ENCODE measurements around the gene WBP11.
"Not testable (repeated sequence)": the region's sequence is repeated elsewhere in the genome, so short reads cannot be mapped to it uniquely, and the experiment has no call there.

WBP11 gene

DNA sequence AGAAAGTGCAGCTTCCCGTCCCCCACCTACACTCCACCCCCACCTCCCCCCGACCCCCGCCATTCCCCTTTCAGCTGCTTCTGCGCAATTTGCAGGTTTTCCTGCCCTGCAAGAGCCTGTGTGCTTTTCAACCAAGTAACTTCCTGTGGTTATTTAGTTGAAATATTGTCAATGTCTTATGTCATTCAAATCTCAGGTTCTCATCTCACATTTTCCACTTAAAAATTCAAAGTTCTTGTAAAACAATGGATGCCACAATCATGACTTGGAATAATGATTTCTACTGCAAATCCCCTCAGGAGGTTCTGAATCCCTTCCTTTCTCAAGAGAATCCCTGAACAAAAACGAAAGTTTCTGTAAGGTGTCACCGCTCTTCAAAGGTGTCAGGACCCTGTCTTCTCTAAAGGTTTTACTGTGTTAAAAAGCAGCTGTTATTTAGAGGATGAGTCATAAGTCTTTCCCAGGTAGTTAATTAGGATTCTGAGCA, 31.6 kb downstream of the WBP11 start:
- DNase-seq (ENCODE audit: low read depth in 2 of 2), result no peak

DNA sequence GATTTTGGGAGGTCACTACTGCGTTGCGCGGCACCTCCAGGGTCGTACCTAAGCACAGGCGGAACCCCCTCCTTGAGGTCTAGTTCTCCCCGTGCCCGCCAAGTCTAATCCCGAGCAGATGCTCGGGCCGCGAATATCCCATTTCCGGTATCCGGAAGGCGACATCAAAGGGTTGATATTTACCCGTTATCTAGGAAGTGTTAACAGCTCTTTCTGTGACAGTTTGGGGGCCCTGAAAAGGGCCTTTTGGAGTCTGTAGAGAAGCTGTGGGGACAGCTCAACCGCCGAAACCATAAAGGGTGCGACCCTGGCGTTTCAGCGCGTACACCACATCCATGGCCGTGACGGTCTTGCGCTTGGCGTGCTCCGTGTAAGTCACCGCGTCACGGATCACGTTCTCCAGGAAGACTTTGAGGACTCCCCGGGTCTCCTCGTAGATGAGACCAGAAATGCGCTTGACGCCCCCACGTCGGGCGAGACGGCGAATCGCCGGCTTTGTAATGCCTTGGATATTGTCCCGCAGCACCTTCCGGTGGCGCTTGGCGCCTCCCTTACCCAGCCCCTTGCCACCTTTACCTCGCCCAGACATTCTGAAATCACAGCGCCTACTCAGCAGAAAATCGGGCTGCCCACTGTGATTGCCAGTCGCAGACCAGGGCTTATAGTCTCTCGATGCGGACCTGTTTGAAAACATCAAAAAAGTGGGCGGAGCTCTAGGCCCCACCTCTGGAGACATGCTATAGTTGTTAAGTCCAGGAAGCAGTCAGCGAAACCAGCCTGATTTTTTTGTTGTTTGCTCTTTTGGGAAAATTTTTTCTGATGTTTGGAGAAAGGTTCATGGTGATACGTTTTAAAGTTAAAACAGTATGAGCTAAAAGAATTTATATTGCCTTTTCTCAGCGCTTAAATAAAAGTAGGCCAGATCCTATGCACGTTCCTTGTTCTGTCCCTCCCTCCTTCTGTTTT, 32.5 kb downstream of the WBP11 start:
- peak; percentile 90 for DNase-seq (ENCODE audit: low read depth in 2 of 2)

DNA sequence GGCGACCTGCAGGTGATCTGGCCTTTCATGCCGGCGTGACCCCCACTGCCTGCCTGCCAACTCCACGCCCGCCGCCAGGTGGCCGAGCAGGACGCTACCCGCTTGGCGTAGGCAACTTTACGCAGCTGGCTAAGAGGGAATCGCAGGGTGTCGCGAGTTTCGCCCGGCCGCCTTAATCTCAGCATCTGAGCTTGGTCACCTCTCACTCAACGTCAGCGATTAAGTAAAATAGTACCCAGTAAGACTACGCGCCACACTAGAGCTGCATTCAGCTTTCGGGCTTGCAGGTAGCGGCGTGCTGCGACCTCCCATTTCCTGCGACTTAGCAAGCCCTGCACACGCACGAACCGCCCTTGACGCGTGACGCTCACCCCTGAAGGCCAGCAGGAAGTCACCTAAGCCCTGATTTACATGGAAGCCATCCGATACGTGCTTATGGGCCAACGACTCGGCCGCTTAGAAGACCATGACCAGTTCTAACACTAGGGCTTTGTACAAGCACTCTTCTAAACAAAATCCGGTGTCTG, 33.2 kb downstream of the WBP11 start:
- peak; percentile 62 to 77 for DNase-seq (ENCODE audit: low read depth in 2 of 2)

DNA sequence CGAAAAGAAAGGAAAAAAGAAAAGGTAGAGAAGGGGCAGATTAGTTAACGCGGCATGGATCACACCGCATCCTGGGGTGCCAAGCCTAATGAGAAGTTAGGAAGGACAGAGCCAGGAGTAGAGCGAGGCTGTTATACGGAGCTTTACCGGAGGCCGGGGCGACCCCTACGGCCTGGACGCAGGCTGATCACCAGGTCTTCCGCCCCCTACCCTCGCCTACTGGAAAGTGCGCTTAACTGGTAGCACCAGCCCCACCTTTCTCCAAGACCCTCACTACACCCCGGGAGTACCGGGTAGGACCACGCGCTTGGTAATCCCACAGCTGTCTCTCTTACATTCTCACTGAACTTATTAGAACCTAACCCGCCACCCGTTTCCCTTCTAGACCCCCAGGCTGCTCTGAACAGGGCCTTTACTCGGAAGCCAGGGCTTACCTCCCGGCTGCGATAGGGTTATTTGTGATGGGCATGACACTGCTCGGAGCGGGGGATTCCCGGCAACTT, 33.8 kb downstream of the WBP11 start:
- DNase-seq (ENCODE audit: low read depth in 2 of 2), result no peak

DNA sequence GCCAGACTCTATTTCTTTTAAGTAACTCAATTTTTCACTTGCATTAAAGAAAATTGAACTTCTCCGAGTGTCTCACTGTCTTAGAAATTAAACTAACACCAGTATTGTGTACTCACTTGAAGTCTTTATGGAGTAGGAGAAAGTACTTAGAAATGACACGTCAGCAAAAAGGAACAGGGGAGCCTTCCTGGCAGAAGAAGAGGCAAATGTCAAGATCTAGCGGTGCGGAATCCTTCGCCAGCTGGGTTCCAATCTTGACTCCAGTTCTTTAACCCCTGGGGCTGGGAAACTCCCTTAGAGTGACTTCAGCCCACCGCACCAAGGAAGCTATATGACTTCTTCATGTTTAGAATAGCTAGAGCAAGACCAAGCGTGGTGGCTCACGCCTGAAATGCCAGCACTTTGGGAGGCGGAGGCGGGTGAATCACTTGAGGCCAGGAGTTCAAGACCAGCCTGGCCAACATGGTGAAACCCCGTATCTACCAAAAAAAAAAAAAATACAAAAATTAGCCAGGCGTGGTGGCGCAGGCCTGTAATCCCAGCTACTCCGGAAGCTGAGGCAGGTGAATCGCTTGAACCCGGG, 34.4 kb downstream of the WBP11 start:
- no peak for DNase-seq (ENCODE audit: low read depth in 2 of 2)

DNA sequence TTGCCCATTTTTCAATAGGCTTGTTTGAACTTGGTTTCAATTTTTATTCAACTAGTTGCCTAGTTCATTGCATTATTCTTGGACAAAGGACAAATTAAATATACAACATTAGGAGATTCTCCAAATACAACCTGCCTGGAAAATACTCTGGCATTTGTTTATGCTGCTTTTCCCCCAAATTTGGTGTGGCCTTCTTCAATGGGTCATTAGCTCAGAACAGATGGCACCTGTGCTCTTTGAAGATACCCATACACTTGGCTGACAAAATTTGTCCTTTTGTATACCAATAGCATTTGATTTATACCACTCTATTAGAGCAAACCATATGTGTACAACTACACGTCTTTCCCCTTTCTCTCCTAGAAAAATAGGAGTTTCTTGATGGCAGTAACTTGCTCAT, 35.7 kb downstream of the WBP11 start:
- no peak for DNase-seq (ENCODE audit: low read depth in 2 of 2)

DNA sequence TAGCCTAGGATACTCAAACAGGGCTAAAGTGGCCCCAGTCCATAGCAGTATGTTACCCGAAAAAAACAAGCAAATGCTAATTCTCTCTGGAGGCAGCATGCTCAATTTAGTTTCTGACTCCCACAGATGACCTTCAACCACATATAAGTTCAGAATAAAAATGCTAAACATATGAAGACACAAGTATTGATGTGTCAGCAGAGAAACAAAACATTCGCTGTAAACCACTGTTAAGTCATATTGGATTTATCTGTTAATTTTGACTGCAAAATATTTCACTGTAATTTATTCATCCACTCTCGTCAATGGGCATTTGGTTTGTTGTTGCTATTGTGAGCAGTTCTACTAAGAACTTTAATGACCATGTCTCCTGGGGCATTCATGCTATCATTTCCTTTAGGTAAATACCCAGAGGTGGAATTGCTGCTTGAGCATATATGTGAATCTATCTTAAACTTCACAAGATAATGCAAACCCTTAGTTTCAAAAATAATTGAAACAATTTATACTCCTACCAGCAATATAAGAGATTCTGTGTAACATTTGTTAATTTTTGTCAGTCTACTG, 36.5 kb downstream of the WBP11 start:
- no peak for DNase-seq (ENCODE audit: low read depth in 2 of 2)

DNA sequence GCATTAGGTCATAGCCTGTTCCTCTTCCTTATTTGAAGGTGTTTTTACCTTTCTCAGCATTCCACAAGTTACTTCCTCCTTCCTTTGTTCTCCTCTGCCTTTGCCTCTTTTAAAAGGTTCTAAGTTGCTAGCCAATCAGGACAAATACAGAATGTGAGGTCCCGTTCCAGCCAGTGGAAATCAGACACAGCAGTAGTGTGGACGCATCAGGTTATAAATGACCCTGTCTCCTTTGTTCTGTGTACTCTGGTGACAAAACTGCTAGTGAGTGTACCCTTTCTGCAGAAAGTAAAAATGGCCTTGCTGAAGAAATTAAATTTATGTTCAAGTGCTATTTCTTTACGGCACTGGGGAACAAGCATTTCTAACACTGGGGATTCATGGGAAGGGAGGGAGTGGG, 37.3 kb downstream of the WBP11 start:
- DNase-seq (ENCODE audit: low read depth in 2 of 2), result not testable (repeated sequence)

DNA sequence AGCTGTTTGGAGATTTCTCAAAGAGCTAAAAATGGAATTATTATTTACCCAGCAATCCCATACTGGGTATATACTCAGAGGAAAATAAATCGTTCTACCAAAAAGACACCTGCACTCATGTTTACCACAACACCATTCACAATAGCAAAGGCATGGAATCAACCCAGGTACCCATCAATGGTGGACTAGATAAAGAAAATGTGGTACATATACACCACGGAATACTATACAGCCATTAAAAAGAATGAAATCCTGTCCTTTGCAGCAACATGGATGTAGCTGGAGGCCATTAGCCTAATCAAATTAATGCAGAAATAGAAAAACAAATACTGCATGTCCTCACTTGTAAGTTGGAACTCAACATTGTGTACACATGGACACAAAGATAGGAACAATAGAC, 37.9 kb downstream of the WBP11 start:
- no peak for DNase-seq (ENCODE audit: low read depth in 2 of 2)

DNA sequence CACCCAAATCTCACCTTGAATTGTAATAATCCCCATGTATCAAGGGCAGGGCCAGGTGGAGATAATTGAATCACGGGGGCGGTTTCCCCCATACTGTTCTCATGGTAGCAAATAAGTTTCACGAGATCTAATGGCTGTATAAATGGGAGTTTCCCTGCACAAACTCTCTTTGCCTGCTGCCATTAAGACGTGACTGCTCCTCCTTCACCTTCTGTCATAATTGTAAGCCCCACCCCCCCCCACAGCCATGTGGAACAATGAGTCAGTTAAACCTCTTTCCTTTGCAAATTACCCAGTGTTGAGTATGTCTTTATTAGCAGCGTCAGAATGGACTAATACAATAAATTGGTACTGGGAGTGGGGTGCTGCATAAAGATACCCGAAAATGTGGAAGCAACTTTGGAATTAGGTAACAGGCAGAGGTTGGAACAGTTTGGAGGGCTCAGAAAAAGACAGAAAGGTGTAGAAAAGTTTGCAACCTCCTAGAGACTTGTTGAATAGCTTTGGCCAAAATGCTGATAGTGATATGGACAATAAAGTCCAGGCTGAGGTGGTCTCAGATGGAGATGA, 43.5 kb downstream of the WBP11 start:
- DNase-seq (ENCODE audit: low read depth in 2 of 2), result not testable (repeated sequence)

DNA sequence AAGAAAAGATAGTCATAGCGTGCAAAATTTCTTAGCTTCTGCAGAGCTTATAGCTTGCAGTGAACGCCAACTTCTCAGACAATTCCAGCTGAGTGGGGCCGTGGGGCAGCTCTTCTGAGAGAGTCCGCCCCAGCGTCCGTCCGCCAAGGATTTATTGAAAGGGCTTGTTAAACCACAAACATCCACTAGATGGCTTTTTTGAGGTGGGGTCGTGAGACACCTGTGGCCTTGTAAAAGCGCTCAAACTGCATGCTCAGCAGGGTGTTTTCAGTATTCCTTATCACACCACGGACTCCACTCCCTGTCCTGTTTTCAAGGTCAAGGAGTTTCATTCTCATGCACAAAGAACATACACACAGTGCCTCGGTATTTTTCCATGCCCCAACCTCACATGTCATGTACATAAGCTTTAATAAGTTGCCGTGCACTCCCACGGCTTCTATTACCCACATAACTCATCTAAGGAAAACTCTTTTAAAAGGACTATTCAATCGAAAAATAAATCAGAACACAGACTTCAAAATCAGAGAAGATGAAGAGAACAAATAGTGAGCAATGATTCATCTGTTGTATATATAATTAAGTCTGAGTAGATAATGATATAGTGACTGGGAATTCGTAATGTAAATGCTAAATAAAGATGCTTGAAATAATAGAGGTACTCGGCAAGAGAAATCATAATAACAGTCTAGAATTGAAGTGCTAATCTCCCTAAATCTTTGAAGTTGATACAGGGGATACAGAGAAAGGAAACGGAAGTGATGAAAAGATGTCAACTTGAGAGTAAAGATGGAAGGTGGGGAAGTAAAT, 46.7 kb downstream of the WBP11 start:
- no peak for DNase-seq (ENCODE audit: low read depth in 2 of 2)

DNA sequence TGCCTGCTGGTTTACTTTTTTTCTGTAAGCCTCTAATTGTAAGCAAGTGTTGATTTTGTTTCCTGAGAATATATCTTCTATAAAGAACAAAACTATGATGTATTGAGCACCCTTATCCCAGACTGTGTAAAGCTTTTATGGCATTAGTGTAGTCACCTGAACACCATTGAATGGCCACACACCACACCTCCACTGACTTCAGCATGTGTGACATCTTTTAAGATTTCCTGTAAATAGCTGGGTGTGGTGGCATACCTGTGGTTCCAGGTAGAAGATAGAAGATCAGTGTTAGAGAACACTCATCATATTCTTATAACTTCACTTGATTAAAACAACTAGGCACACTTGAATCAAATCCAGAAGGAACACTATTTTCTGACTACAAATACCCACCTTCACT, 51.3 kb downstream of the WBP11 start:
- no peak for DNase-seq (ENCODE audit: low read depth in 2 of 2)

DNA sequence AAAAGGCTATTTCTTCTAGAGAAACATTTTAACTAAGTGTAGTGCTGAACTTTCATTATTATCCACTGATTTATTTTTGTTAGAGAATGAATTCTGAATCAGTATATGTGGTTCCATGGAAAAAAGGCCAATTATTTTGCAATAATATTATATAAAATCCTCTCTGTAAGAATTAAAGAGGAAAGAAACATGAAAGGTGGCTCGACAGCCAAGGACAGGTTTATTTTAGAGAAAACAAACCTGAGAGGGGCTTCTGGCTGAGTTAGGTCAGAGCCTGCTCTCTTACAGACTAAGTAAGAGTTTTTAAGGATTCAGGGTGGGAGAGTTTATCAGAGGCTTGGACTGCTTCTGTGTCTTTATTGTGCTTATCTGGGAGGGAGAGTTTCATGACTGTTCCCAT, 60.2 kb downstream of the WBP11 start:
- DNase-seq (ENCODE audit: low read depth in 2 of 2), result no peak

DNA sequence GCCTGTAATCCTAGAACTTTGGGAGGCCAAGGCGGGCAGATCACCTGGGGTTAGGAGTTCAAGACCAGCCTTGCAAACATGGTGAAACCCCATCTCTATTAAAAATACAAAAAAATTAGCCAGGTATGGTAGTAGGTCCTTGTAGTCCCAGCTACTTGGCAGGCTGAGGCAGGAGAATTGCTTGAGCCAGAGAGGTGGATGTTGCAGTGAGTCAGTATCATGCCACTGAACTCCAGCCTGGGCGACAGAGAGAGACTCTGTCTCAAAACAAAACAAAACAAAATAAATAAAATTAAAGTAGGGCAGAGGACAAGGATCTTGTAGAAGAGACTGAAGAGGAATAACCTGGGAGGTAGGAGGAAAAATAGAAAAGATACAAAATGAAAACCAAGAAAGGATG, 61.3 kb downstream of the WBP11 start:
- no peak for DNase-seq (ENCODE audit: low read depth in 2 of 2)

DNA sequence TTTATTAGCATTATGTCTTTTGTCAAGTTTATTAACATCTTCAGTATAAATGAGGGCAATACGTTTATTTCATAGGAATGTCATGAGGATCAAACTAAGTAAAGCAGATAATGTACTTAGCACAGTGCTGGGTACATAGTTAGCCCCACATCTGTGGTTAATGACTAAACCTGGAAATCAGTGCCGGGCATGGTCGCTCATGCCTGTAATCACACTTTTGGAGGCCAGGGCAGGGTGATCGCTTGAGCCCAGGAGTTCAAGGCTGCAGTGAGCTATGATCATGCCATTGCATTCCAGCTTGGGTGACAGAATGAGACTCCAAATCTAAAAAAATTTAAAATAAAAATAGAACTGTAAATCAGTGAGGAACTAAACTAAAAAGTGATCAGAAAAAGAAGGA, 62.1 kb downstream of the WBP11 start:
- no peak for DNase-seq (ENCODE audit: low read depth in 2 of 2)

DNA sequence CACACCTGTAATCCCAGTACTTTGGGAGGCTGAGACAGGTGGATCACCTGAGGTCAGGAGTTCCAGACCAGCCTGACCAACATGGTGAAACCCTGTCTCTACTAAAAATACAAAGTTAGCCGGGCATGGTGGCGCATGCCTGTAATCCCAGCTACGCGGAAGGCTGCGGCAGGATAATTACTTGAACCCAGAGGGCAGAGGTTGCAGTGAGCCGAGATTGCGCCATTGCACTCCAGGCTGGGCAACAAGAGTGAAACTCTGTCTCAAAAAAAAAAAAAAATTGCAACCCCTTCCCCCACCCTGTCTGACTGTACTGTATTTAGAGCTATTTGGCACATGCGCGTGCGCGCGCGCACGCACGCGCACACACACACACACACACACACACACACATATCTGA, 66.8 kb downstream of the WBP11 start:
- not testable (repeated sequence) for DNase-seq (ENCODE audit: low read depth in 2 of 2)
